HEK293 (cell line): ENCODE data around the gene AGAP1.

Experiments used
- CTCF ChIA-PET: fragments of 350-600 bp; formaldehyde crosslinking; extraction: SDS; loops from one replicate; lab custom pipeline; 2021; ENCODE audit warnings: antibody characterized with exemption; lab: Yijun Ruan, JAX
- POLR2A ChIA-PET: fragments of 300-600 bp; formaldehyde crosslinking; extraction: SDS; loops from one replicate; lab custom pipeline; 2020; ENCODE audit warnings: antibody characterized with exemption, inconsistent platforms; lab: Yijun Ruan, JAX
- H3K27ac ChIP-seq: fragments of 200-500 bp; sonication (Bioruptor generic); 2 replicates; pipeline ENCODE4 v1.5.1; 2014; ENCODE audit warnings: low read depth, low read length, control low read depth, inconsistent platforms; ENCODE audit errors: extremely low read depth
- H3K36me3 ChIP-seq, 2 experiments: fragments of 200-500 bp in 1 of 2; sonication (Bioruptor generic) in 1 of 2; 1 replicate in 1 of 2; 2 replicates in 1 of 2; pipeline ENCODE4 v1.5.1; 2014 to 2017; ENCODE audit warnings: inconsistent platforms in 2 of 2, low read length in 2 of 2; ENCODE audit not compliant: control insufficient read depth in 2 of 2, insufficient read depth in 1 of 2
- H3K4me1 ChIP-seq: fragments of 200-500 bp; sonication (Bioruptor generic); 2 replicates; pipeline ENCODE4 v1.5.1; 2014; ENCODE audit warnings: mild to moderate bottlenecking, low read length, inconsistent platforms; ENCODE audit not compliant: control insufficient read depth, insufficient read depth
- H3K4me3 ChIP-seq: 2 replicates; pipeline ENCODE4 v1.5.1; 2011; ENCODE audit warnings: low read depth, mild to moderate bottlenecking, control low read depth, low read length, moderate library complexity
- H3K9me3 ChIP-seq: fragments of 200-500 bp; sonication (Bioruptor generic); 2 replicates; pipeline ENCODE4 v1.5.1; 2014; ENCODE audit warnings: low read depth, low read length, inconsistent platforms; ENCODE audit not compliant: control insufficient read depth, insufficient read depth
- HOXA7 ChIP-seq: sonication (generic); formaldehyde crosslinking; IDR thresholded peaks from 2 replicates; pipeline ENCODE4 v1.8.1; 2022; ENCODE audit warnings: missing genetic modification reagents, borderline replicate concordance
- KLF7 ChIP-seq: fragments of 450-650 bp; formaldehyde crosslinking; IDR thresholded peaks from 2 replicates; pipeline ENCODE4 v1.5.1; 2016; ENCODE audit warnings: missing biosample characterization, missing genetic modification characterization, borderline replicate concordance
- MZF1 ChIP-seq: fragments of 450-650 bp; formaldehyde crosslinking; IDR thresholded peaks from 2 replicates; pipeline ENCODE4 v1.5.1; 2017; ENCODE audit warnings: missing biosample characterization, missing genetic modification characterization, borderline replicate concordance
- SP7 ChIP-seq: fragments of 450-650 bp; formaldehyde crosslinking; IDR thresholded peaks from 2 replicates; pipeline ENCODE4 v1.5.1; 2016; ENCODE audit warnings: missing biosample characterization, missing genetic modification characterization
- ZBTB49 ChIP-seq: fragments of 450-650 bp; formaldehyde crosslinking; IDR thresholded peaks from 2 replicates; pipeline ENCODE4 v1.5.1; 2016; ENCODE audit warnings: missing biosample characterization, missing genetic modification characterization, low read depth
- ZBTB7A ChIP-seq: fragments of 450-650 bp; formaldehyde crosslinking; IDR thresholded peaks from 2 replicates; pipeline ENCODE4 v1.5.1; 2016; ENCODE audit warnings: low read depth, missing biosample characterization, missing genetic modification characterization
- ZBTB8A ChIP-seq: fragments of 450-650 bp; formaldehyde crosslinking; IDR thresholded peaks from 2 replicates; pipeline ENCODE4 v1.5.1; 2016; ENCODE audit warnings: missing biosample characterization, missing genetic modification characterization
- ZNF169 ChIP-seq: fragments of 450-650 bp; formaldehyde crosslinking; IDR thresholded peaks from 2 replicates; pipeline ENCODE4 v1.5.1; 2016; ENCODE audit warnings: missing biosample characterization, missing genetic modification characterization
- ZNF560 ChIP-seq: fragments of 450-650 bp; formaldehyde crosslinking; IDR thresholded peaks from 2 replicates; pipeline ENCODE4 v1.5.1; 2017; ENCODE audit warnings: missing biosample characterization, missing genetic modification characterization, borderline replicate concordance
- ZNF623 ChIP-seq: fragments of 450-650 bp; formaldehyde crosslinking; IDR thresholded peaks from 2 replicates; pipeline ENCODE4 v1.5.1; 2016; ENCODE audit warnings: missing biosample characterization, missing genetic modification characterization
- ZNF626 ChIP-seq: fragments of 450-650 bp; sonication (Bioruptor Pico); formaldehyde crosslinking; IDR thresholded peaks from 2 replicates; pipeline ENCODE4 v1.5.1; 2018; ENCODE audit warnings: missing biosample characterization, missing genetic modification characterization, inconsistent platforms
- TF ChIP-seq, protein P1 (sequence below): fragments of 450-650 bp; formaldehyde crosslinking; IDR thresholded peaks from 2 replicates; pipeline ENCODE4; 2016; ENCODE audit warnings: missing biosample characterization, missing genetic modification characterization
- TF ChIP-seq, protein P2 (sequence below): fragments of 450-650 bp; formaldehyde crosslinking; IDR thresholded peaks from 2 replicates; pipeline ENCODE4 v1.5.1; 2016; ENCODE audit warnings: missing biosample characterization, missing genetic modification characterization, borderline replicate concordance
- TF ChIP-seq, protein P3 (sequence below): fragments of 450-650 bp; formaldehyde crosslinking; IDR thresholded peaks from 2 replicates; pipeline ENCODE4 v1.5.1; 2016; ENCODE audit warnings: missing biosample characterization, missing genetic modification characterization, low read depth
- TF ChIP-seq, protein P4 (sequence below): fragments of 450-650 bp; formaldehyde crosslinking; IDR thresholded peaks from 2 replicates; pipeline ENCODE4 v1.5.1; 2016; ENCODE audit warnings: missing biosample characterization, missing genetic modification characterization, borderline replicate concordance

Gene AGAP1

GRCh38 chr2:235843591-235844395 lies 349.9 kb downstream of the AGAP1 start:
- no peak overlapping the region for H3K27ac ChIP-seq
- TF ChIP-seq ZNF169 (tag by site-specific recombination) (no peak), ZBTB8A (no peak), SP7 (tag by site-specific recombination) (no peak), HOXA7 (no peak), ZBTB49 (tag by site-specific recombination) (no peak), MZF1 (tag by site-specific recombination) (no peak), ZBTB7A (no peak), ZNF560 (tag by site-specific recombination) (no peak), KLF7 (tag by site-specific recombination) (no peak), ZNF623 (tag by site-specific recombination) (no peak), ZNF626 (no peak)
- TF ChIP-seq, protein P1, sequence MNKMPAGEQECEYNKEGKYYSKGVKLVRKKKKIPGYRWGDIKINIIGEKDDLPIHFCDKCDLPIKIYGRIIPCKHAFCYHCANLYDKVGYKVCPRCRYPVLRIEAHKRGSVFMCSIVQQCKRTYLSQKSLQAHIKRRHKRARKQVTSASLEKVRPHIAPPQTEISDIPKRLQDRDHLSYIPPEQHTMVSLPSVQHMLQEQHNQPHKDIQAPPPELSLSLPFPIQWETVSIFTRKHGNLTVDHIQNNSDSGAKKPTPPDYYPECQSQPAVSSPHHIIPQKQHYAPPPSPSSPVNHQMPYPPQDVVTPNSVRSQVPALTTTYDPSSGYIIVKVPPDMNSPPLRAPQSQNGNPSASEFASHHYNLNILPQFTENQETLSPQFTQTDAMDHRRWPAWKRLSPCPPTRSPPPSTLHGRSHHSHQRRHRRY (tag by site-specific recombination) = no peak
- TF ChIP-seq, protein P2, sequence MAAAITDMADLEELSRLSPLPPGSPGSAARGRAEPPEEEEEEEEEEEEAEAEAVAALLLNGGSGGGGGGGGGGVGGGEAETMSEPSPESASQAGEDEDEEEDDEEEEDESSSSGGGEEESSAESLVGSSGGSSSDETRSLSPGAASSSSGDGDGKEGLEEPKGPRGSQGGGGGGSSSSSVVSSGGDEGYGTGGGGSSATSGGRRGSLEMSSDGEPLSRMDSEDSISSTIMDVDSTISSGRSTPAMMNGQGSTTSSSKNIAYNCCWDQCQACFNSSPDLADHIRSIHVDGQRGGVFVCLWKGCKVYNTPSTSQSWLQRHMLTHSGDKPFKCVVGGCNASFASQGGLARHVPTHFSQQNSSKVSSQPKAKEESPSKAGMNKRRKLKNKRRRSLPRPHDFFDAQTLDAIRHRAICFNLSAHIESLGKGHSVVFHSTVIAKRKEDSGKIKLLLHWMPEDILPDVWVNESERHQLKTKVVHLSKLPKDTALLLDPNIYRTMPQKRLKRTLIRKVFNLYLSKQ (tag by site-specific recombination) = no peak
- TF ChIP-seq, protein P3, sequence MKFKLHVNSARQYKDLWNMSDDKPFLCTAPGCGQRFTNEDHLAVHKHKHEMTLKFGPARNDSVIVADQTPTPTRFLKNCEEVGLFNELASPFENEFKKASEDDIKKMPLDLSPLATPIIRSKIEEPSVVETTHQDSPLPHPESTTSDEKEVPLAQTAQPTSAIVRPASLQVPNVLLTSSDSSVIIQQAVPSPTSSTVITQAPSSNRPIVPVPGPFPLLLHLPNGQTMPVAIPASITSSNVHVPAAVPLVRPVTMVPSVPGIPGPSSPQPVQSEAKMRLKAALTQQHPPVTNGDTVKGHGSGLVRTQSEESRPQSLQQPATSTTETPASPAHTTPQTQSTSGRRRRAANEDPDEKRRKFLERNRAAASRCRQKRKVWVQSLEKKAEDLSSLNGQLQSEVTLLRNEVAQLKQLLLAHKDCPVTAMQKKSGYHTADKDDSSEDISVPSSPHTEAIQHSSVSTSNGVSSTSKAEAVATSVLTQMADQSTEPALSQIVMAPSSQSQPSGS (tag by site-specific recombination) = no peak
- TF ChIP-seq, protein P4, sequence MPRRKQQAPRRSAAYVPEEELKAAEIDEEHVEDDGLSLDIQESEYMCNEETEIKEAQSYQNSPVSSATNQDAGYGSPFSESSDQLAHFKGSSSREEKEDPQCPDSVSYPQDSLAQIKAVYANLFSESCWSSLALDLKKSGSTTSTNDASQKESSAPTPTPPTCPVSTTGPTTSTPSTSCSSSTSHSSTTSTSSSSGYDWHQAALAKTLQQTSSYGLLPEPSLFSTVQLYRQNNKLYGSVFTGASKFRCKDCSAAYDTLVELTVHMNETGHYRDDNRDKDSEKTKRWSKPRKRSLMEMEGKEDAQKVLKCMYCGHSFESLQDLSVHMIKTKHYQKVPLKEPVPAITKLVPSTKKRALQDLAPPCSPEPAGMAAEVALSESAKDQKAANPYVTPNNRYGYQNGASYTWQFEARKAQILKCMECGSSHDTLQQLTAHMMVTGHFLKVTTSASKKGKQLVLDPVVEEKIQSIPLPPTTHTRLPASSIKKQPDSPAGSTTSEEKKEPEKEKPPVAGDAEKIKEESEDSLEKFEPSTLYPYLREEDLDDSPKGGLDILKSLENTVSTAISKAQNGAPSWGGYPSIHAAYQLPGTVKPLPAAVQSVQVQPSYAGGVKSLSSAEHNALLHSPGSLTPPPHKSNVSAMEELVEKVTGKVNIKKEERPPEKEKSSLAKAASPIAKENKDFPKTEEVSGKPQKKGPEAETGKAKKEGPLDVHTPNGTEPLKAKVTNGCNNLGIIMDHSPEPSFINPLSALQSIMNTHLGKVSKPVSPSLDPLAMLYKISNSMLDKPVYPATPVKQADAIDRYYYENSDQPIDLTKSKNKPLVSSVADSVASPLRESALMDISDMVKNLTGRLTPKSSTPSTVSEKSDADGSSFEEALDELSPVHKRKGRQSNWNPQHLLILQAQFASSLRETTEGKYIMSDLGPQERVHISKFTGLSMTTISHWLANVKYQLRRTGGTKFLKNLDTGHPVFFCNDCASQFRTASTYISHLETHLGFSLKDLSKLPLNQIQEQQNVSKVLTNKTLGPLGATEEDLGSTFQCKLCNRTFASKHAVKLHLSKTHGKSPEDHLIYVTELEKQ (tag by site-specific recombination) = no peak
- no peaks in the 10 kb centered on the region for H3K9me3 ChIP-seq
- ChIA-PET POLR2A (no interaction called here), CTCF (no interaction called here)
- H3K36me3 ChIP-seq = no peaks in the 10 kb centered on the region
- no peaks in the 10 kb centered on the region for H3K4me1 ChIP-seq
- no peak overlapping the region for H3K4me3 ChIP-seq
